Smooth muscle cell (in vitro differentiated cells): ENCODE results near the gene RBM3. TPM values are rescaled to one million over a fixed set of nuclear protein-coding genes. Genes with fewer than 3 reads are reported as not detected.

Experiments used
- DNase-seq: peaks from one replicate; lab custom pipeline; 2025; ENCODE audit not compliant: unreplicated experiment; lab: John Stamatoyannopoulos, UW
- H2AFZ ChIP-seq: fragments of 200-600 bp; sonication (generic); 2 replicates; pipeline ENCODE4 v1.6.0; 2016; ENCODE audit warnings: antibody characterized with exemption, low read depth, mild to moderate bottlenecking
- H3F3A ChIP-seq: fragments of 200-600 bp; sonication (generic); 2 replicates; pipeline ENCODE4 v1.6.0; 2017; ENCODE audit warnings: antibody characterized with exemption, low read depth
- H3K27ac ChIP-seq: fragments of 200-600 bp; sonication (generic); 2 replicates; pipeline ENCODE4 v1.5.1; 2016; ENCODE audit warnings: low read depth, mild to moderate bottlenecking
- H3K27me3 ChIP-seq: fragments of 200-600 bp; sonication (generic); 2 replicates; pipeline ENCODE4 v1.6.1; 2016; ENCODE audit warnings: low read depth, mild to moderate bottlenecking
- H3K36me3 ChIP-seq: fragments of 200-600 bp; sonication (generic); 2 replicates; pipeline ENCODE4 v1.5.1; 2016; ENCODE audit warnings: low read depth
- H3K4me1 ChIP-seq: fragments of 200-600 bp; sonication (generic); 2 replicates; pipeline ENCODE4 v1.5.1; 2016; ENCODE audit warnings: low read depth
- H3K4me2 ChIP-seq: fragments of 200-600 bp; sonication (generic); 2 replicates; pipeline ENCODE4 v1.6.0; 2016; ENCODE audit warnings: mild to moderate bottlenecking
- H3K4me3 ChIP-seq: fragments of 200-600 bp; sonication (generic); 2 replicates; pipeline ENCODE4 v1.5.1; 2016; ENCODE audit warnings: mild to moderate bottlenecking
- H3K79me2 ChIP-seq: fragments of 200-600 bp; sonication (generic); 2 replicates; pipeline ENCODE4 v1.6.0; 2016; ENCODE audit warnings: low read depth, mild to moderate bottlenecking
- H3K9ac ChIP-seq: fragments of 200-600 bp; sonication (generic); 2 replicates; pipeline ENCODE4 v1.6.0; 2016; ENCODE audit warnings: low read depth
- H3K9me3 ChIP-seq: fragments of 200-600 bp; sonication (generic); replicated peaks from 2 replicates; pipeline ENCODE4 v1.5.1; 2016; ENCODE audit warnings: low read depth
- H4K20me1 ChIP-seq: fragments of 200-600 bp; sonication (generic); 2 replicates; pipeline ENCODE4 v1.6.0; 2016; ENCODE audit warnings: low read depth
- WGBS: methylation state at CpG from one replicate; pipeline ENCODE4 v1.1.7; 2016; ENCODE audit warnings: low lambda C conversion rate; 5-methylcytosine and 5-hydroxymethylcytosine counted together
- polyA plus RNA-seq: library from polyadenylated mRNA; unstranded; fragments of >200 nt; fragmentation: Nextera tagmentation; extraction: Ambion mirVana; gene quantifications from 2 replicates; pipeline ENCODE4 v1.2.1, GENCODE V29; 2016
- total RNA-seq: library from RNA; depleted of rRNA; stranded (reverse); fragments of >200 nt; gene quantifications from 2 replicates; pipeline ENCODE4 v1.2.3, GENCODE V29; 2014
- TF ChIP-seq, protein P1 (sequence below): fragments of 200-600 bp; sonication (generic); IDR thresholded peaks from 2 replicates; pipeline ENCODE4 v1.5.1; 2017; ENCODE audit warnings: borderline replicate concordance, mild to moderate bottlenecking, antibody characterized with exemption; ENCODE audit not compliant: insufficient read depth, poor library complexity, severe bottlenecking

RBM3 gene
- total and polyA plus RNA-seq, 2 experiments from 2014 or later = 110 to 111 TPM

DNA sequence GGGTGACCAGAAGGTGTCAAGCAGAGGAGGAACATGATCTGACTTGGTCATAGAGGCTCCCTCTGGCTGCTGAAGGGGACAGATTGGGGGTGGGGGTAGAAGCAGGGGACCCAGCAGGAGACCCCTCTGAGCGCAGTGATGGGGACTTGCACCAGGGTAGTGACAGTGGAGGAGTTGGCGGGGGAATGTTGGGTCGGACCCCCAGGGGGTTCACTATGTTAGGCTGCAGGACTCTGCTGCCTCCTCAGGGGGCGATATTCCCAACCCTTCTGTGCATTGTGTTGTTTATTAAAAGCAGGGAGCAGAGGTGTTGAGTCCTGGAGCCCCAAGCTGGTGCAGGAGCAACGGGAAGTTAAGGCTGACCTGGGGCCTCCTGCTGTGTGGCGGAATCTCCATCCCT lies 31.8 kb downstream of the RBM3 start:
- H3K4me2 ChIP-seq = no peak overlapping the region
- no peak overlapping the region for H3K27ac ChIP-seq
- H3K4me1 ChIP-seq = no peaks in the 10 kb centered on the region
- H4K20me1 ChIP-seq = no peaks in the 10 kb centered on the region
- TF ChIP-seq, protein P1, sequence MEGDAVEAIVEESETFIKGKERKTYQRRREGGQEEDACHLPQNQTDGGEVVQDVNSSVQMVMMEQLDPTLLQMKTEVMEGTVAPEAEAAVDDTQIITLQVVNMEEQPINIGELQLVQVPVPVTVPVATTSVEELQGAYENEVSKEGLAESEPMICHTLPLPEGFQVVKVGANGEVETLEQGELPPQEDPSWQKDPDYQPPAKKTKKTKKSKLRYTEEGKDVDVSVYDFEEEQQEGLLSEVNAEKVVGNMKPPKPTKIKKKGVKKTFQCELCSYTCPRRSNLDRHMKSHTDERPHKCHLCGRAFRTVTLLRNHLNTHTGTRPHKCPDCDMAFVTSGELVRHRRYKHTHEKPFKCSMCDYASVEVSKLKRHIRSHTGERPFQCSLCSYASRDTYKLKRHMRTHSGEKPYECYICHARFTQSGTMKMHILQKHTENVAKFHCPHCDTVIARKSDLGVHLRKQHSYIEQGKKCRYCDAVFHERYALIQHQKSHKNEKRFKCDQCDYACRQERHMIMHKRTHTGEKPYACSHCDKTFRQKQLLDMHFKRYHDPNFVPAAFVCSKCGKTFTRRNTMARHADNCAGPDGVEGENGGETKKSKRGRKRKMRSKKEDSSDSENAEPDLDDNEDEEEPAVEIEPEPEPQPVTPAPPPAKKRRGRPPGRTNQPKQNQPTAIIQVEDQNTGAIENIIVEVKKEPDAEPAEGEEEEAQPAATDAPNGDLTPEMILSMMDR = no peak
- 78% methylated on average over 6 of the region's 6 CpGs for whole genome bisulfite sequencing
- no peak overlapping the region for H3K9ac ChIP-seq
- no peaks in the 10 kb centered on the region for H3K79me2 ChIP-seq
- H3K27me3 ChIP-seq = no peaks in the 10 kb centered on the region
- H2AFZ ChIP-seq = no peak overlapping the region
- H3F3A ChIP-seq = no peaks in the 10 kb centered on the region
- H3K9me3 ChIP-seq = no peaks in the 10 kb centered on the region
- H3K4me3 ChIP-seq = no peak overlapping the region
- H3K36me3 ChIP-seq = no peaks in the 10 kb centered on the region
- DNase-seq = no peak

DNA sequence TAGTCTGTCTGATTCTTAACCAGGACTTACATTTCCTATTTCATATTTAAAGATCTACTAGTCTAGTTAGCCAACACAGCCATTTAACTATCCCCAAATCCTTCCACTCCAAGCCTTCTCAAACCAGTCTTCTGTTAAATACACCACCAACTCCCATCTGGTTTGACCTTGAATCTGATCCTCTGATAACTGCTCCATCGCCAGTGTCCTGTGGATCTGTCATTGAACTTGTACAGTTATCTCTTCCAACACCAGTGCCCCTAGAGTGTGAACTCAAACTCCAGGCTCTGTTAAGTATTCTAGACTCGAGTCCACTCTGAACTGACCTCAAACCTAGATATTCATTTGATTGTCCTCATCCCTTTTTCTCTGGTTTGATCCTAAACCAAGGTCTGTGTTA lies 37.4 kb downstream of the RBM3 start:
- Histone ChIP-seq H4K20me1 (no peaks in the 10 kb centered on the region), H3K9ac (no peak overlapping the region), H3K9me3 (no peaks in the 10 kb centered on the region), H3K4me1 (no peaks in the 10 kb centered on the region), H3K4me3 (no peak overlapping the region), H3K79me2 (no peaks in the 10 kb centered on the region), H2AFZ (no peak overlapping the region), H3F3A (no peaks in the 10 kb centered on the region), H3K27ac (no peak overlapping the region), H3K36me3 (no peaks in the 10 kb centered on the region), H3K4me2 (no peak overlapping the region), H3K27me3 (no peaks in the 10 kb centered on the region)
- TF ChIP-seq, protein P1 = no peak
- WGBS = 61% methylated on average over 2 of the region's 2 CpGs
- DNase-seq = no peak

DNA sequence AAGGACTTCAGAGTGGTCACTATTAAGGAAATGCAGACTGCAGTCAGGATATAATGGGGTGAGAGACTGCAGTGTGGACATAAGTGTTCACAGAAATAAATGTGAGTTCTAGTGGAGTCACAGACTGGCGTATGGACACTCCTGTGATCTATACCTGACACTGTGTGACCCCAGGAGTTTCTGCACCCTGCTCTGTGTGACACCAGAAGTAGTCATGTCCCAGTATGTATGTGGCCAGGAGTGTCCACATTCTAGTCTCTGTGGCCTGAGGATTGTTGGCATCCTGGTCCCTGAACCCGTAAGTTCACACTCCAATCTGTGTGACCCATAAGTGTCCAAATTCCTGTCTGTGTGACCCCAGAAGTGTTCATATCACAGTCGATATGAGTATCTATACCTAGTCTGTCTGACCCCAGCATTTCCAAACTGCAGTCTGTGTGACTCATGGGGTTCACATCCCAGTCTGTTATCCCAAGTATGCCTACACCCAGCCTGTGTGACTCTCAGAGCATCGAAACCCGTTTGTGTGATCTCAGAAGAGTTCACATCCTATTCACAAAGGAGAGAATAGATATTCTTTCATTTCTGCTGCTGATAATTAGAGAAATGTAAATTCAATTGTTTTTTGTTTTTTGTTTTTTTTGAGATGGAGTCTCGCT lies 39.3 kb downstream of the RBM3 start:
- TF ChIP-seq, protein P1 = no peak
- WGBS = 81% methylated on average over 6 of the region's 6 CpGs
- H4K20me1 ChIP-seq = no peaks in the 10 kb centered on the region
- H2AFZ ChIP-seq = no peak overlapping the region
- no peak overlapping the region for H3K4me2 ChIP-seq
- no peaks in the 10 kb centered on the region for H3K27me3 ChIP-seq
- no peaks in the 10 kb centered on the region for H3K4me1 ChIP-seq
- H3K4me3 ChIP-seq = no peak overlapping the region
- H3K9ac ChIP-seq = no peak overlapping the region
- no peaks in the 10 kb centered on the region for H3K9me3 ChIP-seq
- no peaks in the 10 kb centered on the region for H3K36me3 ChIP-seq
- DNase-seq = no peak
- H3K27ac ChIP-seq = no peak overlapping the region
- H3F3A ChIP-seq = no peaks in the 10 kb centered on the region
- H3K79me2 ChIP-seq = no peaks in the 10 kb centered on the region

DNA sequence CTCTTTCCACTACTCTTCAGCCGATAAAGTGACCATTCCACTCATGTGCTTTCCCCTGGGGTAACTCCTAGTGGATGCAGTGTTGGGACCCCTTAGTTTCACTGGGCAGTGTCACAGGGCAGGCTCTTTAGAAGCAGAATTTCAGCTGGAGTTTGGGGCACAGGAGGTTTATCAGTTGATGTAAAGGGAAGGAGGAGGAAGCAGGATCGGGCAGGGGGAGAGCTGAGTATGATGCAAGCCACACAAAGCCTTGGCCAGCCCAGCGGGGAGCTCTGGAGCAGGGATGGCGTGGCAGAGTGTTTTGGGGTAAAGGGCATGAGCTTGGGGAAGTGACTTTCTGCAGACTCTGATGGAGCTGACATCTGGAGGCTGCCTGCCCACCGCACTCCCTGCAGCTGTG lies 42.3 kb downstream of the RBM3 start:
- 58% methylated on average over 5 of the region's 5 CpGs for WGBS
- H3K36me3 ChIP-seq = no peaks in the 10 kb centered on the region

More for the DNA sequence above, 42.3 kb downstream of the RBM3 start:
- Histone ChIP-seq H3K27me3 (no peaks in the 10 kb centered on the region), H3K9ac (no peak overlapping the region), H3F3A (no peaks in the 10 kb centered on the region), H3K27ac (no peak overlapping the region), H4K20me1 (no peaks in the 10 kb centered on the region), H2AFZ (no peak overlapping the region), H3K4me2 (no peak overlapping the region), H3K4me3 (no peak overlapping the region), H3K9me3 (no peaks in the 10 kb centered on the region), H3K4me1 (no peaks in the 10 kb centered on the region), H3K79me2 (no peaks in the 10 kb centered on the region)
- DNase-seq = no peak
- TF ChIP-seq, protein P1 = no peak
